Upper lobe of right lung (tissue), 1 donor: Measurements from ENCODE around the gene HSPB8. TPM values are rescaled to one million over a fixed set of nuclear protein-coding genes. Genes with fewer than 3 reads are reported as not detected.

Source experiments
- ATAC-seq: fragments of 200-7000 bp; cut with Tn5 transposase; one replicate; pipeline ENCODE4 v1.9.1; 2020; ENCODE audit warnings: mild to moderate bottlenecking, moderate library complexity
- DNase-seq: peaks from one replicate; pipeline ENCODE4 v3.0.0-alpha.2; 2020
- H3K27ac ChIP-seq: fragments of 200-600 bp; one replicate; pipeline ENCODE4 v1.8.0; 2022
- H3K27me3 ChIP-seq: fragments of 200-600 bp; one replicate; pipeline ENCODE4 v1.8.0; 2022; ENCODE audit warnings: mild to moderate bottlenecking
- H3K36me3 ChIP-seq: fragments of 200-600 bp; one replicate; pipeline ENCODE4 v1.8.0; 2022
- H3K4me1 ChIP-seq: fragments of 200-600 bp; one replicate; pipeline ENCODE4 v1.8.0; 2022
- H3K4me3 ChIP-seq: fragments of 200-600 bp; one replicate; pipeline ENCODE4 v1.8.0; 2022; ENCODE audit warnings: mild to moderate bottlenecking
- H3K9me3 ChIP-seq: fragments of 200-600 bp; one replicate; pipeline ENCODE4 v1.8.0; 2022
- intact Hi-C: fragments of 100-400 bp; cut with DNase I; formaldehyde crosslinking; loops from one replicate; pipeline ENCODE4 v1.11.0; 2022
- total RNA-seq: library from RNA; stranded (reverse); fragmentation: NEBNext Ultra II Directional; extraction: Animal tissue kit (Norgen Biotek cat#: 25700); gene quantifications from one replicate; pipeline ENCODE4 v1.2.1, GENCODE V29; 2021
- TF ChIP-seq, protein P1 (sequence below): fragments of 200-600 bp; IDR thresholded peaks from one replicate; pipeline ENCODE4 v1.8.0; 2022; ENCODE audit warnings: antibody characterized with exemption
- donor health status: DM: no; HTN: yes; CAD: no; lungs with severe emphysema.

Gene HSPB8
- total RNA-seq, 1 donor from 2014 or later, result 70.0 TPM

DNA sequence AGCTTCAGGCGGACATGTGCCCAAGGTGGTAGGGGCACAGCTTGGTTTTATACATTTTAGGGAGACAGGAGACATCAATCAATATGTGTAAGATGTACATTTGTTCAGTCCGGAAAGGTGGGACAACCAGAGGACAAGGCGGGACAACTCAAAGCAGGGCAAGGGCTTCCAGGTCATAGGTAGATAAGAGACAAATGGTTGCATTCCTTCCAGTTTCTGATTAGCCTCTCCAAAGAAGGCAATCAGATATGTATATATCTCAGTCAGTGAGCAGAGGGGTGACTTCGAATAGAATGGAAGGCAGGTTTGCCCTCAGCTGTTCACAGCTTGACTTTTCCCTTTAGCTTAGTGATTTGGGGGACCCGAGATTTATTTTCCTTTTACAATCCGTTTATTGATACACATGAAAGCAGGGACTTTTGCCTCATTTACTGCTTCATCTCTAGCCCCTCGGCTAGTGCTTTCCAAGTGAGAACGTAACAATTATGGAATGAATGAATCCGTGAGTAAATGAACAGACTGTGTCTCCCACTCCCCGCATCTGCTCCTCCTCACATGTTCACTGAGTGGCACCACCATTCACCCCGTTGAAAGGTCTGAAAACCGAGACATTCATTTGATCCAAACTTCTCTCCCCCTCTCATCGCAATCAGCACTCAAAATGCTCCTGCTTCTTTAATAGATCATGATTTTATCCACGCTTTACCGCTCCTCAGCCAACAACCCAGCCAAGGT is 6.9 kb upstream of the HSPB8 start:
- Histone ChIP-seq H3K27me3 (no peaks in the 10 kb centered on the region), H3K27ac (no peak overlapping the region), H3K36me3 (no peaks in the 10 kb centered on the region), H3K4me3 (no peak overlapping the region), H3K4me1 (peaks cover 6% of the 10 kb centered on the region), H3K9me3 (no peaks in the 10 kb centered on the region)
- ATAC-seq (no peak), DNase-seq (no peak)
- intact Hi-C loops, result no loop called here
- TF ChIP-seq, protein P1, sequence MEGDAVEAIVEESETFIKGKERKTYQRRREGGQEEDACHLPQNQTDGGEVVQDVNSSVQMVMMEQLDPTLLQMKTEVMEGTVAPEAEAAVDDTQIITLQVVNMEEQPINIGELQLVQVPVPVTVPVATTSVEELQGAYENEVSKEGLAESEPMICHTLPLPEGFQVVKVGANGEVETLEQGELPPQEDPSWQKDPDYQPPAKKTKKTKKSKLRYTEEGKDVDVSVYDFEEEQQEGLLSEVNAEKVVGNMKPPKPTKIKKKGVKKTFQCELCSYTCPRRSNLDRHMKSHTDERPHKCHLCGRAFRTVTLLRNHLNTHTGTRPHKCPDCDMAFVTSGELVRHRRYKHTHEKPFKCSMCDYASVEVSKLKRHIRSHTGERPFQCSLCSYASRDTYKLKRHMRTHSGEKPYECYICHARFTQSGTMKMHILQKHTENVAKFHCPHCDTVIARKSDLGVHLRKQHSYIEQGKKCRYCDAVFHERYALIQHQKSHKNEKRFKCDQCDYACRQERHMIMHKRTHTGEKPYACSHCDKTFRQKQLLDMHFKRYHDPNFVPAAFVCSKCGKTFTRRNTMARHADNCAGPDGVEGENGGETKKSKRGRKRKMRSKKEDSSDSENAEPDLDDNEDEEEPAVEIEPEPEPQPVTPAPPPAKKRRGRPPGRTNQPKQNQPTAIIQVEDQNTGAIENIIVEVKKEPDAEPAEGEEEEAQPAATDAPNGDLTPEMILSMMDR, result no peak

DNA sequence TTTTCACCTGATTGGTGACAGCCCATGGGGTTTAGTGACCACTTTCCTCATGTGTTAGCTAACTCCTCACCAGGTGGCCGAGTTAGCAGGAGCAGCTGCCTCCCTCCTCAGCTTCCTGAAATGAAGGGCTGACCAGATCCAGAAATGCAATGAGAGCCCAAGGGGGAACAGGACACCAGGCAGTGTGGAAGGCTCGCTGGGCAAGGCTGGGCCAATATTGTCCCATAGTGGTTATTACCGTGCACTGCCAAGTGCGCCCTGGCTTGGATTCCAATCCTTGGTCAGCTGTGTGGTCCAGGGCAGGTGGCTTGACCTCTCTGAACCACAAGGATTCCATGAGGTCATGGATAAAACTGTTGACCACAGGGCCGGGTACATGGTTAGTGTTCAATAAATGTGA is 3.6 kb upstream of the HSPB8 start:
- H3K4me3 ChIP-seq, result no peak overlapping the region
- DNase-seq, result no peak
- TF ChIP-seq, protein P1, result no peak
- ATAC-seq, result no peak
- no peaks in the 10 kb centered on the region for H3K9me3 ChIP-seq
- no peaks in the 10 kb centered on the region for H3K27me3 ChIP-seq
- no peak overlapping the region for H3K27ac ChIP-seq
- intact Hi-C loops, result no loop called here
- H3K36me3 ChIP-seq, result no peaks in the 10 kb centered on the region
- H3K4me1 ChIP-seq, result peaks cover 13% of the 10 kb centered on the region

DNA sequence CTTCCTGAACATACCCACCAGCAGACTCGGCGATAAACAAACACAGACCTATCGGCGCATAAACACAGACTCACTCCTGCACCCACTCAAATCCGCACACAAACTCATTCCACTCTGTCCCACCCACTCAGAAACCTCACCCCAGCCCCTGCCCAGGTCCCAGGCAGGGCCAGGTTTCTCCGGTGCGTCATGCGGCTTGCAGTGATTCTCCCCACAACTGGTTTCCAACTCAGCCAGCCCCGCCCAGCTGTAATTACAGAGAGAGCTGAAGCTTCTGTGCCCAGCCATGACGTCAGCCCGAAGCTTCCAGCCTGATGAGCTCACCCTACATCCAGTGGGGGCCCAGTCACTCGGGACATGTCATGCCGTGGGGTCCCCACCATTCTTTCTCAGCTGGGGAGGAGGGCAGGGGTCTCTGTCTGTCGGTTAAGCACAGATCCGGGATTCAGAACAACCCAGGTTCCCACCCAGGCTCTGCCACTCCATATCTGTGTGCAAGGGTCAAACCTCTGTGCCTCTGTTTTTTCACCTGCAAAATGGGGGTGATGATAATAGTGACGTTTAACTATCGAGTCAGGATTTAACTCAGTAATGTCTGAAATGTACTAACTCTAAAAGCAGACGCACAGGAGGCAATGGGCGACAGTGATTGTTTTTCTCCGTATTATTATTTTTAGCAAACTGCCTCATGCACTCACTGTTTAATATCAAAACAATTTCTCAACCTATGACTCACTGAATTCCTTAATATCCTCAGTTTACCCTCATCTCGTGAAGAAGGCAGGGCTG is 2.3 kb upstream of the HSPB8 start:
- Histone ChIP-seq H3K4me1 (peaks cover 15% of the 10 kb centered on the region), H3K27ac (no peak overlapping the region), H3K9me3 (no peaks in the 10 kb centered on the region), H3K4me3 (peak overlapping the region; percentile 24), H3K36me3 (no peaks in the 10 kb centered on the region), H3K27me3 (no peaks in the 10 kb centered on the region)
- DNase-seq, result peak; percentile 88
- intact Hi-C loops, result no loop called here
- TF ChIP-seq, protein P1, result no peak
- peak; percentile 42 for ATAC-seq

DNA sequence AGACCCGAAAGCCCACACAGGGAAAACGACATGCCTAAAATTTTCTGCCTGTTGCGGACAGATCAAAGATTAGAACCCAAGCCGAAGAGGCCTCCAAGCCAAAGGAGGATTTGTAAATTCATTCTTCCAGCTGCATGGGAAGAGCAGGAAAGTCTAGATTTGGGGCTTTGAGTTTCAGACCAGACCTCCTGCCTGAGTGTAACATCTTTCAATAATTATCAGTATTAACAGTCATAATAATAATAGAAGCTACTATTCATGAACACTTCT is 1.7 kb upstream of the HSPB8 start:
- Histone ChIP-seq H3K27ac (no peak overlapping the region), H3K36me3 (no peaks in the 10 kb centered on the region), H3K4me1 (peaks cover 19% of the 10 kb centered on the region), H3K27me3 (no peaks in the 10 kb centered on the region), H3K4me3 (no peak overlapping the region), H3K9me3 (no peaks in the 10 kb centered on the region)
- DNase-seq (no peak), ATAC-seq (no peak)
- intact Hi-C loops, result no loop called here
- TF ChIP-seq, protein P1, result no peak

DNA sequence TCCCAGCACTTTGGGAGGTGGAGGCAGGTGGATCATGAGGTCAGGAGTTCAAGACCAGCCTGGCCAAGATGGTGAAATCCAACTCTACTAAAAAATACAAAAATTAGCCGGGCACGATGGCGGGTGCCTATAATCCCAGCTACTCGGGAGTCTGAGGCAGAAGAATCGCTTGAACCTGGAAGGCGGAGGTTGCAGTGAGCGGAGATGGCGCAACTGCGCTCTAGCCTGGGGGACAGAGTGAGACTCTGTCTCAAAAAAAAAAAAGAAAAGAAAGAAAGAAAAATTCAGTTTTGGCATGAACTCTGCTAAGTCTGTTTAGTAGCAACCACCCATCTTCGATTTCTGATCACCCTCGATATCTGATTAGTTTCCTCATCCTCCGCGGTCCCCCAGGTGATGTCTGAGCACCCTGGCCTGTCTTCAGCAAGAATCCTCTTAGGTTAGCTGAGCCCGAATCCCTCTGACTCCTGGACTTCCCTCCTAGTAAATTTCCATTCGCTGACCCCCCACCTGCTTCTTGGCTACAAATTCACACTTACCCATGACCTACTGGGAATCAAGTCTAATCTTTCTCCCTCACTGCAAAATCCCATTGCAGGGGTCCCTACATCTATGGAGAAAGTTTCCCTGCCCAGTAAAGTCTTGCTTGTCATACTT is 879 bp upstream of the HSPB8 start:
- Histone ChIP-seq H3K36me3 (no peaks in the 10 kb centered on the region), H3K9me3 (no peaks in the 10 kb centered on the region), H3K27ac (peak overlapping the region; percentile 90), H3K27me3 (no peaks in the 10 kb centered on the region), H3K4me3 (no peak overlapping the region), H3K4me1 (peaks cover 25% of the 10 kb centered on the region)
- no peak for ATAC-seq
- TF ChIP-seq, protein P1, result no peak
- intact Hi-C loops, result no loop called here
- no peak for DNase-seq
